A673 (cell line): ENCODE data around the gene ANKS1B. TPM values are rescaled to one million over a fixed set of nuclear protein-coding genes. Genes with fewer than 3 reads are reported as not detected.

ENCODE experiments used
- BruUV-seq: library from RNA; stranded (reverse); fragments of 400-500 nt; replicated peaks from 2 replicates; lab custom pipeline; 2021; lab: Mats Ljungman, UMichigan
- CTCF ChIA-PET: fragments of 300-600 bp; sonication (Branson Sonifier 250); formaldehyde crosslinking; loops from one replicate; lab custom pipeline; 2022; ENCODE audit warnings: antibody characterized with exemption; lab: Charles Lee
- POLR2A ChIA-PET: fragments of 300-600 bp; sonication (Branson Sonifier 250); formaldehyde crosslinking; loops from one replicate; lab custom pipeline; 2022; ENCODE audit warnings: antibody characterized with exemption; ENCODE audit not compliant: low non-redundant PET; lab: Charles Lee
- DNase-seq: peaks from one replicate; pipeline ENCODE4 v3.0.0-alpha.2; 2015; ENCODE audit warnings: low spot score
- H3K27ac ChIP-seq: fragments of 200-600 bp; sonication (generic); 2 replicates; pipeline ENCODE4 v1.5.1; 2016; ENCODE audit warnings: mixed run types, low read depth, mild to moderate bottlenecking, mixed read lengths, antibody characterized with exemption, low read length; ENCODE audit not compliant: poor library complexity, severe bottlenecking
- H3K27me3 ChIP-seq: fragments of 200-600 bp; sonication (generic); replicated peaks from 2 replicates; pipeline ENCODE4 v1.6.1; 2017; ENCODE audit warnings: mixed run types, low read depth, mild to moderate bottlenecking, mixed read lengths, antibody characterized with exemption, low read length; ENCODE audit not compliant: insufficient read depth, poor library complexity
- H3K36me3 ChIP-seq: fragments of 200-600 bp; sonication (generic); 2 replicates; pipeline ENCODE4 v1.6.1; 2016; ENCODE audit warnings: mixed run types, mild to moderate bottlenecking, mixed read lengths, antibody characterized with exemption, low read length; ENCODE audit not compliant: insufficient read depth, poor library complexity, severe bottlenecking
- H3K4me1 ChIP-seq: fragments of 200-600 bp; sonication (generic); 2 replicates; pipeline ENCODE4 v1.6.1; 2017; ENCODE audit warnings: mixed run types, mild to moderate bottlenecking, mixed read lengths, antibody characterized with exemption, low read length; ENCODE audit not compliant: insufficient read depth, poor library complexity, severe bottlenecking
- H3K4me3 ChIP-seq: fragments of 200-600 bp; sonication (generic); 2 replicates; pipeline ENCODE4 v1.5.1; 2016; ENCODE audit warnings: low read depth, mixed run types, mild to moderate bottlenecking, mixed read lengths, low read length; ENCODE audit not compliant: poor library complexity, severe bottlenecking
- H3K9me3 ChIP-seq: fragments of 200-600 bp; sonication (generic); 2 replicates; pipeline ENCODE4 v1.6.1; 2016; ENCODE audit warnings: mixed run types, low read depth, mild to moderate bottlenecking, mixed read lengths, antibody characterized with exemption, low read length; ENCODE audit not compliant: poor library complexity, severe bottlenecking
- CTCF ChIP-seq: fragments of 300-800, 200-600 bp; sonication (generic); conservative IDR thresholded peaks from 2 replicates; pipeline ENCODE4 v1.5.1; 2017; ENCODE audit warnings: low read depth, mild to moderate bottlenecking, antibody characterized with exemption, low read length, moderate library complexity, mixed read lengths
- EZH2 ChIP-seq: fragments of 200-600 bp; sonication (generic); IDR thresholded peaks from 2 replicates; pipeline ENCODE4 v1.6.1; 2017; ENCODE audit warnings: borderline replicate concordance, low read depth, mild to moderate bottlenecking, mixed read lengths, antibody characterized with exemption, low read length; ENCODE audit not compliant: poor library complexity, severe bottlenecking
- intact Hi-C: fragments of 100-400 bp; cut with micrococcal nuclease; formaldehyde crosslinking; loops from one replicate; pipeline ENCODE4 v1.10.0; 2022; ENCODE audit not compliant: unreplicated experiment
- total RNA-seq: library from RNA; stranded (reverse); gene quantifications from 2 replicates; pipeline ENCODE4 v1.2.3, GENCODE V29; 2021

Gene ANKS1B
- total RNA-seq, 1 experiment from 2014 or later, result 0.99 TPM

- no TSS peak for BruUV-seq
- Histone ChIP-seq H3K4me1 (no peaks in the 10 kb centered on the region), H3K27me3 (no peaks in the 10 kb centered on the region), H3K4me3 (no peak overlapping the region), H3K27ac (no peak overlapping the region), H3K36me3 (no peaks in the 10 kb centered on the region), H3K9me3 (no peaks in the 10 kb centered on the region)
- TF ChIP-seq CTCF (no peak), EZH2 (no peak)
- ChIA-PET CTCF (no interaction called here), POLR2A (no interaction called here)
- no peak for DNase-seq
- intact Hi-C loops, result no loop called here
Observed at GRCh38 chr12:99847936-99848335, 136.8 kb downstream of the ANKS1B start.

GRCh38 chr12:99834710-99835109, 150.0 kb downstream of the ANKS1B start:
- POLR2A ChIA-PET, result no interaction called here

GRCh38 chr12:99833397-99833796, 151.3 kb downstream of the ANKS1B start:
- no peaks in the 10 kb centered on the region for H3K27me3 ChIP-seq
- DNase-seq, result no peak
- no peak overlapping the region for H3K4me3 ChIP-seq
- no peaks in the 10 kb centered on the region for H3K36me3 ChIP-seq
- TF ChIP-seq EZH2 (no peak), CTCF (no peak)
- intact Hi-C loops, result no loop called here
- no TSS peak for BruUV-seq
- ChIA-PET CTCF (no interaction called here), POLR2A (no interaction called here)
- no peak overlapping the region for H3K27ac ChIP-seq
- H3K9me3 ChIP-seq, result no peaks in the 10 kb centered on the region
- H3K4me1 ChIP-seq, result no peaks in the 10 kb centered on the region

More at GRCh38 chr12:99834710-99835109, 150.0 kb downstream of the ANKS1B start:
- DNase-seq, result no peak
- H3K27ac ChIP-seq, result no peak overlapping the region
- TF ChIP-seq EZH2 (no peak), CTCF (no peak)
- intact Hi-C loops, result no loop called here
- no TSS peak for BruUV-seq
- no peaks in the 10 kb centered on the region for H3K27me3 ChIP-seq
- H3K4me3 ChIP-seq, result no peak overlapping the region
- no peaks in the 10 kb centered on the region for H3K36me3 ChIP-seq
- H3K9me3 ChIP-seq, result no peaks in the 10 kb centered on the region
- CTCF ChIA-PET, result no interaction called here
- no peaks in the 10 kb centered on the region for H3K4me1 ChIP-seq
